ENCODE measurements around the gene SCNN1B.
"Not testable (repeated sequence)": the region's sequence is repeated elsewhere in the genome, so short reads cannot be mapped to it uniquely, and the experiment has no call there.

Gene SCNN1B

GRCh38 chr16:23357761-23358290 is 55.7 kb downstream of the SCNN1B start:
- no peak for DNase-seq

GRCh38 chr16:23359092-23359760 is 57.1 kb downstream of the SCNN1B start:
- no peak for DNase-seq

GRCh38 chr16:23362460-23363317 is 60.6 kb downstream of the SCNN1B start:
- DNase-seq, result no peak

GRCh38 chr16:23365602-23366240 is 63.6 kb downstream of the SCNN1B start:
- DNase-seq, result no peak

GRCh38 chr16:23366341-23366740 is 64.2 kb downstream of the SCNN1B start:
- not testable (repeated sequence) for DNase-seq

GRCh38 chr16:23367564-23367963 is 65.5 kb downstream of the SCNN1B start:
- DNase-seq, result no peak

- no peak for DNase-seq
Measured at GRCh38 chr16:23367988-23368387, 65.9 kb downstream of the SCNN1B start.

- DNase-seq, result no peak
Measured at GRCh38 chr16:23368469-23368868, 66.4 kb downstream of the SCNN1B start.

GRCh38 chr16:23369416-23369815 is 67.3 kb downstream of the SCNN1B start:
- DNase-seq, result no peak

- DNase-seq, result no peak
Measured at GRCh38 chr16:23371368-23371767, 69.3 kb downstream of the SCNN1B start.

GRCh38 chr16:23373436-23374219 is 71.5 kb downstream of the SCNN1B start:
- DNase-seq, result no peak

GRCh38 chr16:23374721-23375510 is 72.8 kb downstream of the SCNN1B start:
- no peak for DNase-seq

GRCh38 chr16:23375643-23376042 is 73.5 kb downstream of the SCNN1B start:
- no peak for DNase-seq

- no peak for DNase-seq
Measured at GRCh38 chr16:23377071-23377931, 75.2 kb downstream of the SCNN1B start.

- no peak for DNase-seq
Measured at GRCh38 chr16:23378256-23378655, 76.2 kb downstream of the SCNN1B start.

- no peak for DNase-seq
Measured at GRCh38 chr16:23378921-23379320, 76.8 kb downstream of the SCNN1B start.

- DNase-seq, result no peak
Measured at GRCh38 chr16:23379707-23380106, 77.6 kb downstream of the SCNN1B start.

GRCh38 chr16:23380501-23380951 is 78.4 kb downstream of the SCNN1B start:
- no peak for DNase-seq

- not testable (repeated sequence) for DNase-seq
Measured at GRCh38 chr16:23381702-23382101, 79.6 kb downstream of the SCNN1B start.

GRCh38 chr16:23382279-23382678 is 80.2 kb downstream of the SCNN1B start:
- no peak for DNase-seq

GRCh38 chr16:23383881-23384280 is 81.8 kb downstream of the SCNN1B start:
- DNase-seq, result no peak

Data from right hindlimb (tissue), 1 donor.